ENCODE measurements around the gene RGS8.
"Not testable (repeated sequence)": the region's sequence is repeated elsewhere in the genome, so short reads cannot be mapped to it uniquely, and the experiment has no call there.

Gene RGS8

GRCh38 chr1:182702826-182703524 lies 18.6 kb upstream of the RGS8 start:
- DNase-seq (ENCODE audit: low spot score) = no peak

DNA sequence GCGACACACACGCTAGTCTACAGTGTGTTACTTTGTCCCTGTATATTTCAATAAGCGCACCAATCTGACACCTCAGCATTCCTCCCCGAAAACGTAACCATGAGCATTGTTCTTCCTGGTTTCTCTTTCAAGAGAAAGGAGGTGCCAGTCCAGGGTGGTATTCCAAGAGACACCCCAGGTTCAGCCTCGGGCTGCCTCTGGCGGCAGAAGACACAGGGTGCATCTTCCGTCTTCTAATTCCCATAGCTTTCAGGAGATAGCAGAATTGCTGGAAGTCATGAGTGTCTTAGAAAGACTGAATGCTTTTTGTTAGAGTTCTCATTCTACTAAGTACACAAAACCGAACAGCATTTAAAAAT lies 15.9 kb upstream of the RGS8 start:
- DNase-seq (ENCODE audit: low spot score) = no peak

DNA sequence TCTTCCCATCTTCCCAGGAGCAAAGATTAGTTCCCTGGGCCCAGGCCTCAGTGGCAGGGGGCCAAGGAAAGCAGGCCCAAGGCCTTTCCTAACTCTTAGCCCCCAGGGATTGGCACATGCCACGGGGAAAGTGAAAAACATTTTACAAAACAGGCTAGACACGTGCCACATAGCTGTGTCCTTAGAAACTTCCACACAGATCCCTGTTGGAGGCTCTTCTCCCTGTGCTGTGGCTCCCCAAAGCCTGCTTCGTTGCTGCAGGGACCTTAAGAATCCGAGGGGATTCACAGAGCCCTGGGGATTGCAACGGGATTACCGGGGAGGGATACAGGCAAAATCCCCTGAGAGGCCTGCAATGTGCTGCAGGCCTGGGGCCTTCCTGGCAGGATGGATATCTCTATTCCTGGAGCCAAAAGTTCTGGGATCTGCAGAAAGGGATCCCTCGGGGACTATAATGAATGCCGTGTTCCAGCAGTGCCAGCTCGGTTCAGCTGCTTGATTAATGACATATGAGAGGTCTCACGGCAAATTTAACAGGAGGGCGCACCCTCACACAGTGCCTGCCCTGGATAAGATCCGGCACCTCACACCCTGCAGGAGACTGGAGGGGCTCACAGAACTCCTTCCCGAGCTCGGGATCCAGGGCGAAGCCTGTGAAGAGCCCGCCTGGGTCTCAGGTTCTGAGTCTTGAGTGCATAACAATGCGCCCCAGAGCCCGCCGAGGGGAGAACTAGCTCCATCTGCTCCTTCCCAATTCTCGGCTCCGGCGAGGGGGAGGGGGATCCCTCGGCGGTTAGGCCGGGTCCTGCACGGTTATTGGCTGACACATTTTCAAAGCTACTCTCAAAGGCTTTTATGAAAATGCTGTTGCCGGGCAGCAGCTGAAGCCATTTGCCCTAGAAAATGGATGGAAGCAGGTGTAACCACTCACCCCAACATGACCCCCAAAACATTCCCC lies 15.3 kb upstream of the RGS8 start:
- DNase-seq (ENCODE audit: low spot score) = no peak

- no peak for DNase-seq (ENCODE audit: low spot score)
Measured at GRCh38 chr1:182698971-182699370, 14.6 kb upstream of the RGS8 start.

DNA sequence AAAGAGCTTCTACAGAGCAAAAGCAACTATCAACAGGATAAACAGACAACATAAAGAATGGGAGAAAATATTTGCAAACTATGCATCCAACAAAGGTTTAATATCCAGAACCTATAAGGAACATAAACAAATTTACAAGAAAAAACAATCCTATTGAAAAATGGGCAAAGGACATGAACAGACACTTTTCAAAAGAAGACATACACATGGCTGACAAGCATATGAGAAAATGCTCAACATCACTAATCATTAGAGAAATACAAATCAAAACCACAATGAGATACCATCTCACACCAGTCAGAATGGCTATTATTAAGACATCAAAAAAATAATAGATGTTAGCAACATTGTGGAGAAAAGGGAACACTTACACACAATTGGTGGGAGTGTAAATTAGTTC lies 8.8 kb upstream of the RGS8 start:
- not testable (repeated sequence) for DNase-seq (ENCODE audit: low spot score)

GRCh38 chr1:182690886-182691443 lies 6.6 kb upstream of the RGS8 start:
- DNase-seq (ENCODE audit: low spot score) = no peak

DNA sequence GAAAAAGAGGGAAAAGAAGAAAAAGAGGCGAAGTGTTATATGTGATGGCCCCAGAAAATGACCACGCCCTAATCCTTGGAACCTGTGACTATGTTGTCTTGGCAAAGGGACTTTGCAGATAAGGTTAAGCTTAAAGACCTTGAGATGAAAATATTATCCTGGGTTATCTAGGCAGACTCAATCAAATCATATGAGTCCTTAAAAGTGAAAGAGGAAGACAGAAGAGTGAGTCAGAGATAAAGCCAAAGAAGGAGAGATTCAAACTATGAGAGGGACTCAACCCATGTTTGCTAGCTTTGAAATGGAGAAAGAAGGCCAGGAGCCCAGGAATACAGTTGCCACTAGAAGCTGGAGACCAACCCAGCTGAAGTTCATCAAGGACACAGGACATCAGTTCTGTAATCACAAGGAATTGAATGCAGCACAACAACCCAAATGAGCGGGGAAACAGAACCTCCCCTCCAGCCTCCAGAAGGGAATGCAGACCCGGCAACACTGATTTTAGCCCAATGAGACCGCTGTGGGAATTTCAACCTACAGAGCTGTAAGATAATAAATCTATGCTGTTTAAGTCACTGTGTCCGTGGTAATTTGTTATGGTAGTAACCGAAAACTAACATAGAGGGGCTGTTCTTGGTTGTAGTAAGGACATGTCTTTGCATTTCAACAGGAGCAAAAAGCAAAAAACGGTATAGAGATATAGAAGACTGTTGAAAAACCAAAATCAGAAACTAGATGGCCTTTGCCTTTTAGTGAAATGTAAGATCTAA lies 4.2 kb upstream of the RGS8 start:
- no peak for DNase-seq (ENCODE audit: low spot score)

DNA sequence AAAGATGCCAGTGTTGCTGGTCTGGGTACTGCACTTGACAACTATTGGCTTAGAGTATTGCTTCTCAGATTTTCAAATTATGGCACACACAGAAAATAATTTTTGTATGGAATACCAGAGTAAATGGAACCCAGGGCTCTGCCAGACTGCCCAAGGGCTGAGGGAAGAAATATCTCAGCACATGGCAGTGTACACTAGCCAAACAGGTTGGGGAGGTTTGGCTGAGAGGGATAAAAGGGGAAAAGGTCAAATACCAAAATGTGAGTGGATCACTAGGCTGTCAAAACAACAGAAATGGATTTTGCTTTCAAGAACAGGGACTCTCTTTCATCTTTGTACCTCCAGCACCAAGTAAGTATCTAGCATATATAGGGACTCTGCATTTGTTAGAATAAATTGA lies 3.0 kb upstream of the RGS8 start:
- no peak for DNase-seq (ENCODE audit: low spot score)

DNA sequence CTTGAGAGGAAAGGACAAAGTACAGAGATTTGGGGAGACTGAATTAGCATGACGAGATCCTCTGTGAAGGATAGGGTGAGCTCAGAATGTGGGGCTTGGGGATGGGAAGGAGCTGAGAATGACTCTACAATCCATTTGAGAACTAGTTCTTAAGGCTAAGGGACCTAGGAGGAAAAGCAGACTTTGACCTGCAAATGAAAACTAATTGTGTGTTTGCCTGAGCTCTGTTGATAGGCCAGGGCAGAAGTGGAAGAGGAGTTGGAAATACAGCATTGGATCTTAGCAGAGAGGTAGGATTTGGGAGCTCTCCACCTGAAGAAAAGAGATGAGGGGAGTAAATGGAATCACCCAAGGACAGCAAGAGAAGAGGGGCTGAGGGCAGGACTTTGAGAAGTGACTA lies 2.1 kb upstream of the RGS8 start:
- DNase-seq (ENCODE audit: low spot score) = no peak

DNA sequence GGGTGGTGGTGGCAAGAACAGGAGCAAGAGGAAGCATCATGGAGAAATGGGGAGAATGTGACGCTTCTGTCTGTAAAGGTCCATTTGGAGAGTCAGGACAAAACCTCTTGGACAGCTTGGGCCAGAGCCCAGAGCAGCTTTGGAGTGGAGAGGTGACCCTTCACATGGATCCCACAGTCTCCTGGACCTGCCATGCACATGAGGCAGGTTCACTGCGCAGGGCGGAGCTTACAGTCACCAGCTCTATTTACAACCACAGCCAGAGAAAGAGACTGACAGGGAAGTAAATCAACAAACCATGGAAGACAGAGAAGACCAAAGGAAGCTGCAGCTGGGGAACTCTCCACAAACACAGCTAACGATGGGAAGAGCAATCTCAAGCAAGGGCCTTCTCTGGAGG lies 828 bp upstream of the RGS8 start:
- DNase-seq (ENCODE audit: low spot score) = no peak

- DNase-seq (ENCODE audit: low spot score) = no peak
Measured at GRCh38 chr1:182682898-182683501, 1.4 kb downstream of the RGS8 start.

DNA sequence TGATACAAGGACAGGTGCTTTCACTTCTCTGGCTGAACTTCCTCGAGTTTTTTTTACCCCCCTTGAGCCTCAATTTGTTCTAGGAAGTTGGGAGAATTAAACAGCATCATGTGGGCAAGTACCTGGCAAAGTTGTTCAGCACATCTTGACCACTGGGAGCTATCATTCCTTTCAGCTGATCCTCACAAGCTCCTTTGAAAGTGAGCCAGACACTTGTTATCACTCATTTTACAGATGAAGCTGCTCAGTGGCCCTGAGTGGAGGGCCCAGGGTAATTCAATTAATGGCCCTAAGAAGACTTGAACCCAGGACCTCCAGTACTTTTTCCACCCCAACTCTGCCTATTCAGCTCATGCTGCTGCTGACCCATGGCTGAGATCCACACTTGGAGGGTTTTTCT lies 2.0 kb downstream of the RGS8 start:
- no peak for DNase-seq (ENCODE audit: low spot score)

DNA sequence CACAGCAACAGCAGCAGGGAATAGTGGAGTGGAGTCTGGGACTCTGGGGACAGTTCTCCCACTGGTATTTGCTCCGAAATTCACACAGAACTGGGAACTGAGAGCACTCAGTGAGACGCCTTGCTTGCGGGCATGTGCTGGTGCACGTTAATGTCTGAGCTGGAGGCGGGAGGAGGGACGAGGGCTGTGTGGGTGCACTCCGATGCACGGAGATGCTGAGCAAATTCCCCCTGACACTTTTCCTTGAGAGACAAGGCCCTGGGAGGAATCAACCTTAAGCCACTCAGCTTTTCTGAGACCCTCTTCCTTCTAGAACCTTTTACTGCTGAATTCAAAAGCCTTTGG lies 2.8 kb downstream of the RGS8 start:
- no peak for DNase-seq (ENCODE audit: low spot score)

DNA sequence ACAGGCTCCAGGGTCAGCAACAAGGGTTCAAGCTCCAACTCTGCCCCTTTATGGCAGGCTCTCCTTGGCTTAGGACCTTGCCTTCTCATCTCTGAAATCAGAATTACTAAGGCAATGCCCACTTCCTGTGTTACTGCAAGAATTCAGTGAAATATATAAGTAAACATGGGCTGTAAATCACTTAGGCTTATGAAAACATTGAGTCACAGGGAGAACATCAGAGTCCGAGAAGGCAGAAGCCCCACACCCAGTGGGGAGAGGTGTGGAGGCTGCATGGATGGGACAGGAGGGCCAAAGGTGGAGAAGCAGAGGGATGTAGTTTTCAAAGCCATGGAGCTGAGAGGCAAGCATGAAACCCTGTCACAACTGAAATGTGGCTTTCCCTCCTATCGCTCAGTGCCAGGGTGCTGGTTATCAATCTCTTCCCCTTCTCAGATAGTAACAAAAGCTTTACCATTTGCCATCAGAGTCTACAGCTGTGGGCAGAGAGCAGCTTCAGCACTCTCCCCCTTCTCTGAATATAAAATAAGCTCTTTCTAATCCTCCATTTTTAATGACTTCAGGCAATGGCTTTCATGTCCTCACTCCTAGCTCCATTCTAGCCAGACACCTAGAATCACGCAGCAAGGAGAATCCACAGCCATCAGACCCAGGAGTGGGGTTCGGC lies 3.4 kb downstream of the RGS8 start:
- no peak for DNase-seq (ENCODE audit: low spot score)

GRCh38 chr1:182680408-182680807 lies 4.0 kb downstream of the RGS8 start:
- no peak for DNase-seq (ENCODE audit: low spot score)

- no peak for DNase-seq (ENCODE audit: low spot score)
Measured at GRCh38 chr1:182679684-182680083, 4.7 kb downstream of the RGS8 start.

DNA sequence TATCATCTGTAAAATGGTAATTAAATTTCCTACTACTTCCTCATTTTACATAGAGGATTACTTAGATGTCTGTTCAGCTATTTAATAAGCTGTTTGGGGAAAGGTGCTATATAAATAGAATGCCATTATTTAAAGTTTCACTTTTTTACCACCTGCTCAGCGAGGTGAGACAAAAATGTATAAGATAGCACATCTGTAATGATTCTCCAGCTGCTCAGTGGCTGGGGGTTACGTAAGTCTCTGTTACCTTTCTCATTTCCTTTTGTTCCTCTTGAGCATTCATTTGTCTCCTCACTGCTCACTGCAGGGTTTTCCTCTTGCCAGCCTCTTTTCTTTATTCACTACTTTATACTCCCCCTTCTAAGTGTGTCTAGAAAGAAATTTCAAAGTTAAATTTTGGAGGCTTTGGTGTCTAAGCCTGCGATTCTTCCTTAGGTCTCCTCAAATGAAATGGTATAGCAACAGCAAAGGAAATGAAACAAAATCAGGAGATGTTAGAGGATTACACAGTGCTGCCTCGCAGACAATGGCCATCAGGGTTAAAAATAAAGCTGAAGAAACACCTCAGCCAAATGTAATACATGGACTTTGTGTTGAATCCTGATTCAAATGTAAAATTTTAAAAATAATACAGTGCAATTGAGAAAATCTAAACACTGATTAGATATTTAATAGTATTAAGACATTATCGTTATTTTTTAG lies 6.8 kb downstream of the RGS8 start:
- DNase-seq (ENCODE audit: low spot score) = no peak

- DNase-seq (ENCODE audit: low spot score) = no peak
Measured at GRCh38 chr1:182676274-182676673, 8.1 kb downstream of the RGS8 start.

DNA sequence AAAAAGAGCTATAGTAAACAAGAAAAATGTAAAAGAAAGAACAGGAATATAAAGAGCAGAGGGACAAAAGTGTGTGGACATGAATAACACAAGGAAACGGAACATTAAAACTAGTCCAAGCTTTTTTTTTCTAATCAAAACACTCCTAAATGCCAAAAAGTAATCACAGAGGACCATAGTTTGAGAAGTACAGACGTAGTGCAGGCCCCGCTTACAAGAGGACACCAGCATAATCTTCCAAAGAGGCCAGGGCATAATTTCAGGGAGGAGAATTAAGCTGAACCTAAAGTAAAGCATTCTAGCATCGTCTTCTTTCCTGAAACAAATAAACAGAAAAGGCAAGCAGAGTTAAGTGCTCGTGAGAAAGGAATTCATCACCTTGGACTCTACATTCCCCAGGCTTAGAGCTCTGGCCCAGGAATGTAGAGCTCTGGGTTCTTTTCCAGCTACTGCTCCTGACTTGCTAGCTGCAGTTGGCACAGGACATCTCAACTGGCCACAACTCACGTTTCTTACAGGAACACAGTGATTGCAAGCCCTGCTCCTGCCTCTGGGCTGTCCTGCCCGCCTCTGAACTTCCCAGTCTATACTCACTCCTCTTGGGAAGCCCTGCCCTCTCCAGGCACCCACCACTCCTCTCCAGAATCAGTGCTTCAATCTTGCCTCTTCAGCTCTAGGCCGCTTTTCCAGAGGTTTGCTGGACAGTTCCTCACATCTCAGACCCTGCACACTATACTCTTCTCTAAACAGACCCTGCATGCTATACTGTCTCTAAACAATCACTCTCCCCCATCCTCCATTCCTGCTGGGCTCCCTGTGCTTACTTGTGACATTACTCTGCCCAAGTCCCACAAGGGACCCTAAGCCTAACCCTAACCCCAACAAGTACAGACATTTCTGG lies 9.8 kb downstream of the RGS8 start:
- DNase-seq (ENCODE audit: low spot score) = no peak

GRCh38 chr1:182672487-182672836 lies 11.9 kb downstream of the RGS8 start:
- DNase-seq (ENCODE audit: low spot score) = no peak

All from CD4-positive, alpha-beta T cell treated with Interleukin-6 at 100 ng/mL for 8 hours (primary cell).